GM12892 (cell line): ENCODE data around the gene PRTN3.
A peak's percentile ranks its signal among the peaks of the same experiment; 100 is the strongest.
"Not testable (repeated sequence)": the region's sequence is repeated elsewhere in the genome, so short reads cannot be mapped to it uniquely, and the experiment has no call there.

Experiments
- DNase-seq: peaks from one replicate; pipeline ENCODE4 v3.0.0; 2011; ENCODE audit not compliant: insufficient read length
- FAIRE-seq: peaks from 2 replicates; lab custom pipeline; 2011; peaks lifted over from hg19 to GRCh38; lab: Jason Lieb, UNC
- POLR2A ChIP-seq: IDR thresholded peaks from 2 replicates; pipeline ENCODE4 v1.6.1; 2011; ENCODE audit warnings: low read depth, low read length, control low read depth
- POLR2AphosphoS5 ChIP-seq: IDR thresholded peaks from 2 replicates; pipeline ENCODE4 v1.6.1; 2011; ENCODE audit warnings: low read depth, low read length, control low read depth
- TAF1 ChIP-seq: IDR thresholded peaks from 2 replicates; pipeline ENCODE4 v1.6.1; 2011; ENCODE audit warnings: low read depth, mild to moderate bottlenecking, control low read depth, low read length, borderline replicate concordance

Gene PRTN3

GRCh38 chr19:813219-814151, 27.3 kb upstream of the PRTN3 start:
- no peak for FAIRE-seq
- TF ChIP-seq POLR2AphosphoS5 (peak; percentile 73), POLR2A (no peak; the same call in none of the 2 replicates)
- DNase-seq, result peak; percentile 26

- DNase-seq (no peak), FAIRE-seq (no peak)
- TF ChIP-seq TAF1 (no peak), POLR2AphosphoS5 (peak; percentile 83), POLR2A (peak; percentile 79)
These were observed 26.4 kb upstream of the PRTN3 start for GRCh38 chr19:814152-815078.

- FAIRE-seq, result no peak
- TF ChIP-seq POLR2A (peak; percentile 18; the same call in 1 of the 2 replicates), TAF1 (no peak), POLR2AphosphoS5 (peak; percentile 8; the same call in 1 of the 2 replicates)
- DNase-seq, result no peak
These were observed 25.6 kb upstream of the PRTN3 start for GRCh38 chr19:815079-815774.

DNA sequence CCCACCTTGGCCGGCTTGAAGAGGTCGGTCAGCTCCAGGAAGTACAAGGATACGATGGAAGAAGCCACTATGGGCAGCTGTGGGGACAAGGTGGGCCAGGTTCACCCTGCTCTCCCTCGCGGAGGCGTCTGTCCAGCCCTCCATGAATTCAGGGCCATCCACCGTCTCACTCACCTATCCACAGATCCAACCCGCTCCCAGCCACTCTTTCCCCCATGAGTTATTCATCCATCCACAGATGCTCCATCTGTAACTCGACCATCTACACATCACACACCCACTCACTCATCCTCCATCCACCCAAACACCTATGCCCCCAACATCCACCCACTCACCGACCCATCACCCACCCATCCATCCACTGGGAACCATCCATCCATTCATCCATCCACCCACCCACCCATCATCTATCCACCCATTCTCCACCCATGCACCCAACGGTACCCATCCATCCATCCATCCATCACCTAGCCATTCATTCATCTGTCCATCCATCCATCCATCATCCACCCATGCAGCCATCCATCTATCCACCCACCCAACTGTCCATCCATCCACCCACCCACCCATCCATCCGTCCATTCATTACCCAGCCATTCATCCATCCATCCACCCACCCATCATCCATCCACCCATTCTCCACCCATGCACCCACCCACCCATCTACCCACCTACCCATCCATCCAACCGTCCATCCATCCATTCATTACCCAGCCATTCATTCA, 24.9 kb upstream of the PRTN3 start:
- no peak for DNase-seq
- no peak for FAIRE-seq
- peak; percentile 92 for TF ChIP-seq POLR2AphosphoS5
- no peak; the same call in 1 of the 2 replicates for TF ChIP-seq POLR2A
- no peak for TF ChIP-seq TAF1

GRCh38 chr19:816500-816857, 24.3 kb upstream of the PRTN3 start:
- TF ChIP-seq TAF1 (no peak), POLR2AphosphoS5 (no peak), POLR2A (no peak)
- DNase-seq (no peak), FAIRE-seq (peak; percentile 63)

DNA sequence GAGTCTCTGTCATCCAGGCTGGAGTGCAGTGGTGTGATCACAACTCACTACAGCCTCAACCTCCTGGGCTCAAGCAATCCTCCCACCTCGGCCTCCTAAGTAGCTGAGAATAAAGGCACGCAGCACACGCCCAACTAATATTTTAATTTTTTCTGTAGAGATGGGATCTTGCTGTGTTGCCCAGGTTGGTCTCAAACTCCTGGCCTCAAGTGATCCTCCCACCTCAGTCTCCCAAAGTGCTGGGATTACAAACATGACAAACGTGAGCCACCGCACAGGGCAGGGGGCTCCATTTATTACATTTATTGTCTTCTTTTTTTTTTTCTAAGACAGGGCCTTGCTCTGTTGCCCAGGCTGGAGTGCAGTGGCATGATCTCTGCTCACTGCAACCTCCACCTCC, 20.6 kb upstream of the PRTN3 start:
- DNase-seq, FAIRE-seq: not testable (repeated sequence)

GRCh38 chr19:821231-821824, 19.5 kb upstream of the PRTN3 start:
- FAIRE-seq (no peak), DNase-seq (no peak)
- TF ChIP-seq TAF1 (no peak), POLR2A (no peak), POLR2AphosphoS5 (no peak)

GRCh38 chr19:821825-822503, 18.8 kb upstream of the PRTN3 start, which contains the start of gene PLPPR3:
TSS of gene PLPPR3 (minus strand) at chr19:821955. CDS start at chr19:821559, 396 bp downstream.
- TF ChIP-seq TAF1, result no peak
- no peak for TF ChIP-seq POLR2AphosphoS5
- TF ChIP-seq POLR2A, result no peak
- no peak for FAIRE-seq

DNA sequence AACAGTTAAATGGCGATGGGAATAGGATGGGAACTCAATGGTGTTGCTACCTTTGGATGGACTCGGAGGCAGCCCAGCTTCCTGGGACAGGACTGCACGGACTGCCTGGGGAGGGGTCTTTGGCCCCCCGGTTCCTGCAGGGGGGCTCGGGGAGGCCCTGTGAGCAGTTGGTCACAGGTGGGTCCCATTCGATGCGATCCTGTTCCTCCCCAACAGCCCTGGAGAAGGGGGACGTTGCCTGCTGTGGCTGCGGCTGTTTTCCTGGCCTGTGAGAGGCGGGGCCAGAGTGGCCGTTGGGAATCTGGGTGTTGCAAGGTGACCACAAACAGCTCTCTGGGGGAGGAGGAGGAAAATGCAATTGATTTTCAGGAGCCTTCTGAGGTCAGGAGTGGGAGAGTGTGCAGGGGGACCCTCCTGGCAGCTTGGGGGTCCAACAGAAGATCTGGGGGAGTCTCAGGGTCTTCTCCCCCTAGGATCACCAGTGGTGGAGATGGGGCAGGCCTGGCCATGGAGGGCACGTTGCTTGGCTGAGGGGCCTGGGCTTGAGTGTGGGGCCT, 17.2 kb upstream of the PRTN3 start:
- DNase-seq (no peak), FAIRE-seq (no peak)
- no peak for TF ChIP-seq POLR2A
- no peak for TF ChIP-seq POLR2AphosphoS5
- TF ChIP-seq TAF1, result no peak

More at GRCh38 chr19:821825-822503, 18.8 kb upstream of the PRTN3 start, which contains the start of gene PLPPR3:
- DNase-seq, result no peak

- FAIRE-seq, result no peak
These were observed 15.9 kb upstream of the PRTN3 start for GRCh38 chr19:824885-825284.

More at GRCh38 chr19:824885-825284, 15.9 kb upstream of the PRTN3 start:
- DNase-seq, result no peak
- TF ChIP-seq POLR2A, result no peak
